ENCODE data around the gene CD19. TPM values are rescaled to one million over a fixed set of nuclear protein-coding genes. Genes with fewer than 3 reads are reported as not detected.

Gene CD19
- total RNA-seq, 3 donors from 2014 or later: not detected

DNA sequence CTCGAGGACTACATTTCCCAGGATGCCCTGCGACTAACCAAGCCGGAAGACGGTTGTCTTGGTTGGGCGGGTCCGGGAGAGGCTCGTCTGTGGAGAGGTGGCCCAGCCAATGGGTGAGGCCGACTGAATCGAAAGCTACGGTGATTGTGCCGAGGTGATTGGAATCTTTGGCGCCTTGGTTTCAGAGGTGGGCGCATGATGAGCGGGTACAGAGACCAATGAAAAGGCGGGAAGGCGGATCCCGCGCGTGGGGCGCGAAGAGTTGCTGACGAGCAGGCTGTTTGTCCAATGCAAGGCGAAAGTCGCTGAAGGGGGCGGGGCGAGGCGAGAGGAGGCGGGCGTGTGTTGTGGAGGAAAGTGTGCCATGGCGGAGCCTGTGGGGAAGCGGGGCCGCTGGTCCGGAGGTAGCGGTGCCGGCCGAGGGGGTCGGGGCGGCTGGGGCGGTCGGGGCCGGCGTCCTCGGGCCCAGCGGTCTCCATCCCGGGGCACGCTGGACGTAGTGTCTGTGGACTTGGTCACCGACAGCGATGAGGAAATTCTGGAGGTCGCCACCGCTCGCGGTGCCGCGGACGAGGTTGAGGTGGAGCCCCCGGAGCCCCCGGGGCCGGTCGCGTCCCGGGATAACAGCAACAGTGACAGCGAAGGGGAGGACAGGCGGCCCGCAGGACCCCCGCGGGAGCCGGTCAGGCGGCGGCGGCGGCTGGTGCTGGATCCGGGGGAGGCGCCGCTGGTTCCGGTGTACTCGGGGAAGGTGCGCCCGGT lies 19.1 kb downstream of the CD19 start, which contains the start of gene NFATC2IP:
Gene NFATC2IP, plus strand, starts transcription at position 290 of the 762 bp plus-strand sequence. Its CDS starts 75 bp downstream, at position 365.
- H3K4me1 ChIP-seq: peaks cover 0 to 9% of the 10 kb centered on the region in 2 donors
- peak within 1 kb of the TSS; percentile 78 to 91 for H3K27ac ChIP-seq
- no peaks in the 10 kb centered on the region for H3K36me3 ChIP-seq
- H3K4me3 ChIP-seq: peak within 1 kb of the TSS; percentile 89 to 96 (median 90)
- peak; percentile 100 for DNase-seq (ENCODE audit: low spot score in 2 of 2)
- no peaks in the 10 kb centered on the region for H3K27me3 ChIP-seq
- no peaks in the 10 kb centered on the region for H3K9me3 ChIP-seq
- TF ChIP-seq, protein P1, sequence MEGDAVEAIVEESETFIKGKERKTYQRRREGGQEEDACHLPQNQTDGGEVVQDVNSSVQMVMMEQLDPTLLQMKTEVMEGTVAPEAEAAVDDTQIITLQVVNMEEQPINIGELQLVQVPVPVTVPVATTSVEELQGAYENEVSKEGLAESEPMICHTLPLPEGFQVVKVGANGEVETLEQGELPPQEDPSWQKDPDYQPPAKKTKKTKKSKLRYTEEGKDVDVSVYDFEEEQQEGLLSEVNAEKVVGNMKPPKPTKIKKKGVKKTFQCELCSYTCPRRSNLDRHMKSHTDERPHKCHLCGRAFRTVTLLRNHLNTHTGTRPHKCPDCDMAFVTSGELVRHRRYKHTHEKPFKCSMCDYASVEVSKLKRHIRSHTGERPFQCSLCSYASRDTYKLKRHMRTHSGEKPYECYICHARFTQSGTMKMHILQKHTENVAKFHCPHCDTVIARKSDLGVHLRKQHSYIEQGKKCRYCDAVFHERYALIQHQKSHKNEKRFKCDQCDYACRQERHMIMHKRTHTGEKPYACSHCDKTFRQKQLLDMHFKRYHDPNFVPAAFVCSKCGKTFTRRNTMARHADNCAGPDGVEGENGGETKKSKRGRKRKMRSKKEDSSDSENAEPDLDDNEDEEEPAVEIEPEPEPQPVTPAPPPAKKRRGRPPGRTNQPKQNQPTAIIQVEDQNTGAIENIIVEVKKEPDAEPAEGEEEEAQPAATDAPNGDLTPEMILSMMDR (IDR thresholded peaks at IDR 0.05): no peak
- TF ChIP-seq POLR2A (IDR thresholded peaks at IDR 0.05) (peak; percentile 19), POLR2AphosphoS5 (IDR thresholded peaks at IDR 0.05) (peak; percentile 50 to 85 (median 74))
- intact Hi-C loops (cut with DNase I; ENCODE audit: low total_unique reads): no loop called here

DNA sequence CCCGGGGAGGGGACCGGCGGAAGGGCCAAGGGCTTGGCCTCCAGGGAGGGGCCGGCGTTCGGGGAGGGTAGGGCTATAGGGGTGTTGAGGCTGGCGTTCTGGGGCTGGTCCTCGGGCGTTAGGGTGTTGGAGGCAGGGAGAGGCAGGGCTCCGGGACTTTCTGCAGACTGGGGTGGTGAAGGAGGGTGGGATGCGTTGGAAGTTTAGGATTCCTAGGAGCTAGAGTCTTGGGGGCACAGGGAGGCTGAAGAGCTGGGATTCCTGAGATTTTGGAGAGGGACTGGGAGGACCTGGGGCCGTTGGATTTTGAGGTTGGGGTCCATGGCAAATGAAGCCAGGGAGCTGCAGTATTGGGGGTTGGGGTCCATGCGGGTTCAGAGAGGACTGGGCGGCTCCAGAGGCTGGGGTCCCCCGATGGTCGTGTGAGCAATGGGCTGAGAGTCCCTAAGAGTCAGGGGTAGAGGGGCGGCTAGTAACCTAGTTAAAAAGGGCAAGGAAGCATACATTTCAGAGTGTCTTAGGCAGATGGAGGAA lies 19.7 kb downstream of the CD19 start:
- intact Hi-C loops (cut with DNase I; ENCODE audit: low total_unique reads): no loop called here
- no peak for TF ChIP-seq POLR2AphosphoS5 (IDR thresholded peaks at IDR 0.05)
- no peak for TF ChIP-seq POLR2A (IDR thresholded peaks at IDR 0.05)
- TF ChIP-seq, protein P1 (IDR thresholded peaks at IDR 0.05): no peak
- Histone ChIP-seq H3K27ac (peak overlapping the region; percentile 74 to 90), H3K4me3 (peak overlapping the region; percentile 89 to 96 (median 90)), H3K9me3 (no peaks in the 10 kb centered on the region), H3K36me3 (no peaks in the 10 kb centered on the region), H3K27me3 (no peaks in the 10 kb centered on the region), H3K4me1 (peaks cover 0 to 9% of the 10 kb centered on the region in 2 donors)
- no peak for DNase-seq (ENCODE audit: low spot score in 2 of 2)

DNA sequence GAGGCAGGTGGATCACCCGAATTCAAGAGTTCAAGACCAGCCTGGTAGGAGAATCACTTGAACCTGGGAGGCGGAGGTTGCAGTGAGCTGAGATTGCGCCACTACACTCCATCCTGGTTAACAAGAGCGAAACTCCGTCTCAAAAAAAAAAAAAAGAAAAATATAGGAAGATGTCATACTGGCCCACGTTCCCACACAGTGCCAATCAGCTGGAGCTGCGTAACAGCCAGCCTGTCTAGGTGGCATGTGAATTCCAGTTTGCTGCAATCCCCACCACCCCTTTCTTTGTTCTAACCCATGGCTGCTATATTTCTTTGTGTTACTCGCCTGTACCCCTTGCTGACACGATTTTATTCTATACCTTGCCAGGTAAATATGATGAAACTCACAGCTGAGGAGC lies 26.4 kb downstream of the CD19 start:
- H3K9me3 ChIP-seq: no peaks in the 10 kb centered on the region
- no peaks in the 10 kb centered on the region for H3K36me3 ChIP-seq
- TF ChIP-seq POLR2A (IDR thresholded peaks at IDR 0.05) (no peak), POLR2AphosphoS5 (IDR thresholded peaks at IDR 0.05) (no peak)
- TF ChIP-seq, protein P1 (IDR thresholded peaks at IDR 0.05): no peak
- no peaks in the 10 kb centered on the region for H3K27me3 ChIP-seq
- H3K4me3 ChIP-seq: no peak overlapping the region
- no peak for DNase-seq (ENCODE audit: low spot score in 2 of 2)
- H3K4me1 ChIP-seq: no peaks in the 10 kb centered on the region
- H3K27ac ChIP-seq: no peak overlapping the region
- intact Hi-C loops (cut with DNase I; ENCODE audit: low total_unique reads): no loop called here

DNA sequence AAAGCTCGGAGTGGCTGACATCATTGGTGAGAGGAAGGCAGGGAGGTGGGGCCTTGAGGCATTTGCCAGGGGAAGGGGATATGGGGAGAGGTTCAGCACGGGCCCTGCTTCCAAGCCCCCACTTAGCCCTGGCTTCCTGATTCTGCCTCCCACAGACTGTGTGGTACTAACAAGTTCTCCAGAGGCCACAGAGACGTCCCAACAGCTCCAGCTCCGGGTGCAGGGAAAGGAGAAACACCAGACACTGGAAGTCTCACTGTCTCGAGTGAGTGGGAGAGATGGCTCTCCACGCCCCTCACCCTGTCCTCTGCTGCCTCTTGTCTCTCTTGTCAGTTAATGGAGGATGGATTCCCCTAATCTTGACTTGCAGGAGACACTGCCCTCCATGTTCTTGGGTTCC lies 27.1 kb downstream of the CD19 start:
- Histone ChIP-seq H3K4me3 (no peak overlapping the region), H3K4me1 (no peaks in the 10 kb centered on the region), H3K27ac (no peak overlapping the region), H3K36me3 (no peaks in the 10 kb centered on the region), H3K9me3 (no peaks in the 10 kb centered on the region), H3K27me3 (no peaks in the 10 kb centered on the region)
- TF ChIP-seq, protein P1 (IDR thresholded peaks at IDR 0.05): no peak
- no peak for TF ChIP-seq POLR2A (IDR thresholded peaks at IDR 0.05)
- no peak for TF ChIP-seq POLR2AphosphoS5 (IDR thresholded peaks at IDR 0.05)
- no peak for DNase-seq (ENCODE audit: low spot score in 2 of 2)
- intact Hi-C loops (cut with DNase I; ENCODE audit: low total_unique reads): no loop called here

DNA sequence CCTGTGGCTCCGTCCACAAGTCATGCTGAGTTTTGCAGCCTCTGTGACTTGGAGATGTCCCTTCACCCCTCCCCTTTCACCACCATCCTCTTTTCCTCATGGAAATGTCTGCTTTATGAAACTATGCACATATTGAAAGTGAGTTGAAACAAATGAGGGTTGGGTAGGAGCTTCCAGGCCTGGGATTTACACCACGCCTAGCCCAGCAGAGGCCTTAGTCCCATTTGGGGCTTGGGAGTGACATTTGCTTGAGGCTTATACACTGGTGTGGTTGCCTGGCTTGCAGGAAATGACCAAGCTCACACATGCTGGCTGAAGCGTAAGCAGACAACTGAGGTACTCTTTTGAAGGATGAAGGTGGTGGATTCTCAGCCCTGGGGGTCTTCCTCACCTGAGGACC lies 32.3 kb downstream of the CD19 start:
- H3K4me3 ChIP-seq: no peak overlapping the region
- H3K4me1 ChIP-seq: no peaks in the 10 kb centered on the region
- no peak for DNase-seq (ENCODE audit: low spot score in 2 of 2)
- H3K36me3 ChIP-seq: no peaks in the 10 kb centered on the region
- H3K9me3 ChIP-seq: no peaks in the 10 kb centered on the region
- H3K27me3 ChIP-seq: no peaks in the 10 kb centered on the region
- intact Hi-C loops (cut with DNase I; ENCODE audit: low total_unique reads): no loop called here
- H3K27ac ChIP-seq: no peak overlapping the region
- TF ChIP-seq POLR2AphosphoS5 (IDR thresholded peaks at IDR 0.05) (no peak), POLR2A (IDR thresholded peaks at IDR 0.05) (no peak)
- TF ChIP-seq, protein P1 (IDR thresholded peaks at IDR 0.05): no peak
